ENCODE data around the gene TLR8.

TLR8 gene

DNA sequence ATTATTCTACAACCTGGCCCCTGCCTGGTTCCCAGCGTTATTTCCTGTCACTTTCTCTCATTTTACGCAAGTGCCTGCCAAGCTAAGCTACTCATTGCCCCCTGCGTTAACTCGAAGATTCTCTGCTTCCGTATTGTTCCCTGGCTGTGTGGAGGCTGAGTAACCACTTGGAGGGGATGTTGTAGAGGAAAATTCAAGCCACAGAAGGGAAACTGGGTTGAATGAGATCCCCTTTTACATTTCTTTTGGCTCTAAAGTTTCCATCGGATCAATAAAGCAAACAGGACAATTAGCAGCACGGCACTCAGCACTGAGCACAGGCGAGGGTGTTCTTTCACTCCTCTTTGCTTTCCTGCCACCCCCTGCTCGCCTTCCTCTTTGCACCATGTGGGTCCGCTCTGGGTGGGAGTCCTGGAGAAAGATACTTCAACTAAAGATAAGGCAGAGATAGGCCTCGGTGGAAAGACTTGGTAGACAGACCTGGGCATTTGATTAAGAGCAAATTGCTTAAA is 64.3 kb downstream of the TLR8 start:
- peak; percentile 70 for DNase-seq

DNA sequence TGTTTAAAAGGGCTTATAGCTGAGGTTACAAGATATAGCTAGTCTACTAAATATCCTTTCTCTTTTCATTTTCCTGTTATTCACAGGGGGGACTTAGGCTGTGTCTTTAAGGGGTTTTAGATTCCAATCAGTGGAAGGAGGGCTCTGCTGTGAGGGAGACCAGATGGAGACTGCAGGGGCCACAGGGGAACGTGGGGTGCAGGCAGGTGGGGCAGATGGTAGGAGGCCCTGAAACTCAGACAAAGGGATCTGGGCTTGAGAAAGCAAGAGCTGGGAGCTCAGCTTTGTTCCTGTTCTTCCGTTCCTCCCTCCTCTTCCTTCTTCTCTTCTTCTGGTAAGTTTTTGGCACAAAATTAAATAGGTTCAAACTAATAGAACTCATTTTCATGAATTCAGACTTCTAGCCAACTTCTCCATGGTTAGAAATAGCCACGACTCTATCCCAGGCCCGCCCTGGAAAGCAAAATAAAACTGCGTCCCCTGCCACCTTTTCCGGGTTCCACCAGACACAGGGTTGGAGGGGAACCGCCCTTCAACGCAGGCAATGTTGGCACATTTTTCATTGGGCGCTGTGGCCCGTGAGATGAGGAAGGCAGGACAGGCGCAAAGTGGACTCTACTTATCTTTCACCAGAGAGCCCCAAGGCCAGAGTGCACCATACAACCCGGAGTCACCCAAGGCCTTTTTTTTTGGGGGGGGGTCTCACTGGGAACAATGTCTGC is 65.0 kb downstream of the TLR8 start:
- no peak for DNase-seq

DNA sequence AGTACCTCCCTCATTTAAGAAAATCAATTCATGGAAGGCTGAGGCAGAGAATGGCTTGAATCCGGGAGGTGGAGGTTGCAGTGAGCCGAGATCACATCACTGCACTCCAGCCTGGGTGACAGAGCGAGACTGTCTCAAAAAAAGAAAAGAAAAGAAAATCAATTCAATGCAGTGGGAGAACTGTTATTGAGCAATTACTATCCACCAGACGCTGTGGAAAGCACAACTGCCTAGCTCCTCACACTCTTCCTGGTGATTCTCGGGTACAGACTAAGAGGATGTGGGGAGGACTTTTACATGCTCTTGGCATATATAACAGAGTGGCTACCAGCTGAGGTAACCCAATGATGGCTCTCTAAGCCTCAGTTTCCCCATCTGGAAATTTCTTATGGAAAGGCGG is 65.8 kb downstream of the TLR8 start:
- DNase-seq: no peak

All from fibroblast of skin of right quadriceps (primary cell).